Stimulated activated CD4-positive, alpha-beta T cell treated with anti-CD3 and anti-CD28 coated beads, Interleukin-4, amount 100 ng/mL, for 4 hours (primary cell): ENCODE measurements around the gene LHFPL5.

ENCODE experiments used
- DNase-seq, 2 experiments: peaks; one replicate each; pipeline ENCODE4 v3.0.0-alpha.2; 2020

Gene LHFPL5

DNA sequence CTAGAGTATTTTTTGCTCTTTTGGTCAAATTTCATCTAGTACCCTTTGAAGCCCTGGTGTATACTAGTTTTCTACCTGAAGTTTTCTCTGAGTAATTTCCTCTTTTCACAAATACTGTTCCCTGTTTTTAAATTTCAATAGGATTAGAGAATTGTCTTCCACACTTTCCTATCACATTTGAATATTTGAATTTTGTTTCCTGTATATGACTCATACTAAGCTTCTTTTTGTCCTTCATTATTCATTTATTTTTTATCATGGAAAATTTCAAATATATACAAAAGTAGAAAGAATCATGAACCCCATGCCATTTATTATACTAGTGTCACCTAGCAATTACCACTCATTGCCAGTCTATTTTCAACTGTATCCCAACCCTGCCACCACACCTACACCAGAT, 52.7 kb downstream of the LHFPL5 start:
- no peak for DNase-seq

DNA sequence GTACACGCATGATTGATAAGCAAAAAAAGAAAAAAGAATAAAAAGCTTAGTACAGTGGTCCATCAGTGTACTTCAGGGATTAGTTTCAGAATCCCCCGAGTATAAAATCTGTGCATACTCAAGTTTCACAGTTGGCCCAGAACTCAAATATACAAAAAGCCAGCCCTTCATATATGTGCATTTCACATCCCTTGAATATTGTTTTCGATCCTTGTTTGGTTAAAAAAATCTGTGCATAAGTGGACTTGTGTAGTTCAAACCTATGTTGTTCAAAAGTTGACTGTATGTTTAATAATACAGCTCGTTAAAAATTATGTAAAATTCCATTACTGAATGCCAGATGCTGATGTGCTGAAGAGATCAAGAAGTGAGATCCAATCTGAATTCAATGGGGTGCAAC, 54.2 kb downstream of the LHFPL5 start:
- DNase-seq, result no peak
